Measurements from ENCODE around the gene CDH4.

The CDH4 gene

GRCh38 chr20:61775423-61775822 is 523.4 kb downstream of the CDH4 start:
- H3K27ac ChIP-seq (ENCODE audit: extremely low read depth, low read depth, low read length) = no peak overlapping the region
- H3K4me1 ChIP-seq (ENCODE audit: control insufficient read depth, insufficient read depth, low read length) = no peaks in the 10 kb centered on the region
- no peaks in the 10 kb centered on the region for H3K36me3 ChIP-seq (ENCODE audit: control insufficient read depth in 2 of 2, insufficient read depth in 1 of 2, low read length in 2 of 2)
- TF ChIP-seq TRIM28 (IDR thresholded peaks at IDR 0.05; ENCODE audit: borderline replicate concordance, low read length) (no peak), ZNF677 (tag by site-specific recombination; IDR thresholded peaks at IDR 0.05) (no peak), KLF16 (tag by site-specific recombination; IDR thresholded peaks at IDR 0.05) (no peak), ZNF501 (tag by site-specific recombination; IDR thresholded peaks at IDR 0.05) (no peak), ZNF571 (tag by site-specific recombination; IDR thresholded peaks at IDR 0.05) (no peak), ZNF169 (tag by site-specific recombination; IDR thresholded peaks at IDR 0.05) (no peak), SP3 (tag by site-specific recombination; IDR thresholded peaks at IDR 0.05) (no peak), ZNF830 (tag by site-specific recombination; IDR thresholded peaks at IDR 0.05; ENCODE audit: low read depth) (no peak), ZNF624 (tag by site-specific recombination; IDR thresholded peaks at IDR 0.05) (no peak), ZNF521 (tag by site-specific recombination; IDR thresholded peaks at IDR 0.05) (no peak), ZNF280C (tag by site-specific recombination; IDR thresholded peaks at IDR 0.05) (no peak), ZNF37A (tag by site-specific recombination; IDR thresholded peaks at IDR 0.05) (no peak), MEIS1 (CRISPR knock-in tag; IDR thresholded peaks at IDR 0.05; ENCODE audit: borderline replicate concordance) (no peak), KLF17 (tag by site-specific recombination; IDR thresholded peaks at IDR 0.05) (no peak), FEZF1 (tag by site-specific recombination; IDR thresholded peaks at IDR 0.05) (no peak), ZNF2 (tag by site-specific recombination; IDR thresholded peaks at IDR 0.05) (no peak), ZNF302 (tag by site-specific recombination; IDR thresholded peaks at IDR 0.05; ENCODE audit: low read depth) (no peak), ZXDB (tag by site-specific recombination; IDR thresholded peaks at IDR 0.05) (no peak)
- TF ChIP-seq, protein P1, sequence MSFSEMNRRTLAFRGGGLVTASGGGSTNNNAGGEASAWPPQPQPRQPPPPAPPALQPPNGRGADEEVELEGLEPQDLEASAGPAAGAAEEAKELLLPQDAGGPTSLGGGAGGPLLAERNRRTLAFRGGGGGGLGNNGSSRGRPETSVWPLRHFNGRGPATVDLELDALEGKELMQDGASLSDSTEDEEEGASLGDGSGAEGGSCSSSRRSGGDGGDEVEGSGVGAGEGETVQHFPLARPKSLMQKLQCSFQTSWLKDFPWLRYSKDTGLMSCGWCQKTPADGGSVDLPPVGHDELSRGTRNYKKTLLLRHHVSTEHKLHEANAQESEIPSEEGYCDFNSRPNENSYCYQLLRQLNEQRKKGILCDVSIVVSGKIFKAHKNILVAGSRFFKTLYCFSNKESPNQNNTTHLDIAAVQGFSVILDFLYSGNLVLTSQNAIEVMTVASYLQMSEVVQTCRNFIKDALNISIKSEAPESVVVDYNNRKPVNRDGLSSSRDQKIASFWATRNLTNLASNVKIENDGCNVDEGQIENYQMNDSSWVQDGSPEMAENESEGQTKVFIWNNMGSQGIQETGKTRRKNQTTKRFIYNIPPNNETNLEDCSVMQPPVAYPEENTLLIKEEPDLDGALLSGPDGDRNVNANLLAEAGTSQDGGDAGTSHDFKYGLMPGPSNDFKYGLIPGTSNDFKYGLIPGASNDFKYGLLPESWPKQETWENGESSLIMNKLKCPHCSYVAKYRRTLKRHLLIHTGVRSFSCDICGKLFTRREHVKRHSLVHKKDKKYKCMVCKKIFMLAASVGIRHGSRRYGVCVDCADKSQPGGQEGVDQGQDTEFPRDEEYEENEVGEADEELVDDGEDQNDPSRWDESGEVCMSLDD (tag by site-specific recombination; IDR thresholded peaks at IDR 0.05) = no peak
- TF ChIP-seq, protein P2, sequence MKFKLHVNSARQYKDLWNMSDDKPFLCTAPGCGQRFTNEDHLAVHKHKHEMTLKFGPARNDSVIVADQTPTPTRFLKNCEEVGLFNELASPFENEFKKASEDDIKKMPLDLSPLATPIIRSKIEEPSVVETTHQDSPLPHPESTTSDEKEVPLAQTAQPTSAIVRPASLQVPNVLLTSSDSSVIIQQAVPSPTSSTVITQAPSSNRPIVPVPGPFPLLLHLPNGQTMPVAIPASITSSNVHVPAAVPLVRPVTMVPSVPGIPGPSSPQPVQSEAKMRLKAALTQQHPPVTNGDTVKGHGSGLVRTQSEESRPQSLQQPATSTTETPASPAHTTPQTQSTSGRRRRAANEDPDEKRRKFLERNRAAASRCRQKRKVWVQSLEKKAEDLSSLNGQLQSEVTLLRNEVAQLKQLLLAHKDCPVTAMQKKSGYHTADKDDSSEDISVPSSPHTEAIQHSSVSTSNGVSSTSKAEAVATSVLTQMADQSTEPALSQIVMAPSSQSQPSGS (tag by site-specific recombination; IDR thresholded peaks at IDR 0.05; ENCODE audit: low read depth) = no peak
- POLR2A ChIA-PET = no interaction called here
- no peaks in the 10 kb centered on the region for H3K9me3 ChIP-seq (ENCODE audit: control insufficient read depth, insufficient read depth, low read depth, low read length)
- CTCF ChIA-PET = interaction anchor here (0.7 kb wide), 1 partner anchor 9 kb away, joined by 3 read pairs; no protein-coding TSS in a partner anchor
- no peak overlapping the region for H3K4me3 ChIP-seq (ENCODE audit: low read depth, low read length)
